B cell (primary cell): ENCODE measurements around the gene KLHL6. TPM values are rescaled to one million over a fixed set of nuclear protein-coding genes. Genes with fewer than 3 reads are reported as not detected.

Experiments used
- ATAC-seq: fragments of 200-7000 bp; cut with Tn5 transposase; one replicate; pipeline ENCODE4 v1.10.0; 2021; ENCODE audit warnings: low read depth, mild to moderate bottlenecking, moderate number of reproducible peaks, moderate library complexity
- CTCF ChIA-PET: fragments of 350-600 bp; sonication (Branson Sonifier 250); formaldehyde crosslinking; loops from one replicate; lab custom pipeline; 2021; ENCODE audit warnings: antibody characterized with exemption, inconsistent platforms; lab: Charles Lee
- POLR2A ChIA-PET: fragments of 350-600 bp; sonication (Branson Sonifier 250); formaldehyde crosslinking; loops from one replicate; lab custom pipeline; 2021; ENCODE audit warnings: antibody characterized with exemption; lab: Charles Lee
- DNase-seq: peaks from one replicate; pipeline ENCODE4 v3.0.0; 2013
- H2AFZ ChIP-seq: 2 replicates; pipeline ENCODE4 v1.6.1; 2012; ENCODE audit warnings: mild to moderate bottlenecking, low read depth, low read length; ENCODE audit not compliant: insufficient read depth, poor library complexity, severe bottlenecking
- H3K27ac ChIP-seq, 2 donors: 1 replicate in 1 of 2; 2 replicates in 1 of 2; pipeline ENCODE4 v1.5.1; 2012 to 2013; ENCODE audit warnings: low read length in 2 of 2, mild to moderate bottlenecking in 2 of 2, moderate library complexity in 1 of 2
- H3K27me3 ChIP-seq, 4 experiments: fragments of 200-600 bp in 1 of 4; sonication (generic) in 1 of 4; replicated peaks in 1 of 4; 1 replicate in 2 of 4; 2 replicates in 2 of 4; pipeline versions ENCODE4 v1.6.1 to v1.7.0; 2013 to 2016; ENCODE audit warnings: low read length in 3 of 4, mild to moderate bottlenecking in 2 of 4, mixed read lengths in 1 of 4, moderate library complexity in 1 of 4; ENCODE audit not compliant: insufficient read depth in 4 of 4, control insufficient read depth in 3 of 4; ENCODE audit errors: control extremely low read depth in 1 of 4
- H3K36me3 ChIP-seq, 2 experiments: replicated peaks in 1 of 2; 1 replicate in 1 of 2; 2 replicates in 1 of 2; pipeline versions ENCODE4 v1.6.1 to v1.7.1; 2013; ENCODE audit warnings: low read length in 1 of 2; ENCODE audit not compliant: insufficient read depth in 2 of 2, control insufficient read depth in 1 of 2; ENCODE audit errors: control extremely low read depth in 1 of 2, extremely low read depth in 1 of 2
- H3K4me1 ChIP-seq, 2 donors: fragments of 200-600 bp in 1 of 2; sonication (generic) in 1 of 2; 1 replicate in 1 of 2; 2 replicates in 1 of 2; pipeline versions ENCODE4 v1.5.1 to v1.6.1; 2013 to 2017; ENCODE audit warnings: low read length in 2 of 2; ENCODE audit not compliant: control insufficient read depth in 2 of 2, insufficient read depth in 2 of 2
- H3K4me2 ChIP-seq: replicated peaks from 2 replicates; pipeline ENCODE3; 2012; ENCODE audit warnings: mild to moderate bottlenecking, low read depth, low read length; ENCODE audit not compliant: poor library complexity, severe bottlenecking
- H3K4me3 ChIP-seq, 5 experiments: fragments of 200-600 bp in 1 of 5; sonication (generic) in 1 of 5; 1 replicate in 3 of 5; 2 replicates in 2 of 5; pipeline versions ENCODE4 v1.5.1 to v1.7.0; 2011 to 2016; ENCODE audit warnings: low read length in 4 of 5, mild to moderate bottlenecking in 4 of 5, low read depth in 2 of 5, control low read depth in 1 of 5, moderate library complexity in 1 of 5; ENCODE audit not compliant: insufficient read depth in 1 of 5; ENCODE audit errors: control extremely low read depth in 1 of 5, extremely low read depth in 1 of 5
- H3K79me2 ChIP-seq: fragments of 200-600 bp; sonication (generic); one replicate; pipeline ENCODE4 v1.6.0; 2016; ENCODE audit warnings: low read length; ENCODE audit not compliant: control insufficient read depth, insufficient read depth
- H3K9ac ChIP-seq: fragments of 200-600 bp; sonication (generic); 2 replicates; pipeline ENCODE4 v1.6.1; 2017; ENCODE audit warnings: mild to moderate bottlenecking, low read length, moderate library complexity
- H3K9me3 ChIP-seq, 3 donors: one replicate each; pipeline versions ENCODE4 v1.6.1 to v1.7.1; 2013; ENCODE audit warnings: low read length in 2 of 3; ENCODE audit not compliant: control insufficient read depth in 2 of 3, insufficient read depth in 1 of 3; ENCODE audit errors: control extremely low read depth in 1 of 3
- H4K20me1 ChIP-seq: 2 replicates; pipeline ENCODE4 v1.6.0; 2012; ENCODE audit warnings: mild to moderate bottlenecking, low read length; ENCODE audit not compliant: insufficient read depth, control insufficient read depth, poor library complexity, severe bottlenecking
- H3K27ac Mint-ChIP-seq: one replicate; pipeline ENCODE4 v1.8.0; 2021; ENCODE audit warnings: mixed read lengths
- H3K27me3 Mint-ChIP-seq: one replicate; pipeline ENCODE4 v1.8.0; 2021; ENCODE audit warnings: mixed read lengths
- H3K4me1 Mint-ChIP-seq: one replicate; pipeline ENCODE4 v1.8.0; 2021; ENCODE audit warnings: mixed read lengths
- H3K4me3 Mint-ChIP-seq: one replicate; pipeline ENCODE4 v1.8.0; 2021; ENCODE audit warnings: mixed read lengths
- H3K9me3 Mint-ChIP-seq: one replicate; pipeline ENCODE4 v1.8.0; 2022; ENCODE audit warnings: mixed read lengths; ENCODE audit not compliant: insufficient read depth
- EZH2 ChIP-seq: IDR thresholded peaks from 2 replicates; pipeline ENCODE4 v1.6.1; 2012; ENCODE audit warnings: borderline replicate concordance, low read depth, mild to moderate bottlenecking, moderate library complexity, low read length; ENCODE audit not compliant: insufficient read depth, poor library complexity, severe bottlenecking
- WGBS: methylation state at CpG from one replicate; pipeline ENCODE4 v1.1.5; 2013; ENCODE audit warnings: missing lambda C conversion rate; ENCODE audit not compliant: insufficient coverage; 5-methylcytosine and 5-hydroxymethylcytosine counted together
- intact Hi-C: fragments of 100-400 bp; cut with micrococcal nuclease; formaldehyde crosslinking; loops from one replicate; pipeline ENCODE4 v1.10.0; 2022
- polyA plus RNA-seq: library from polyadenylated mRNA; depleted of rRNA; stranded (reverse); fragments of >200 nt; gene quantifications from 2 replicates; pipeline ENCODE4 v1.2.3, GENCODE V29; 2012
- total RNA-seq, 2 donors: library from RNA; stranded (reverse); fragments of 120-200 nt in 1 of 2; gene quantifications; 1 replicate in 1 of 2; 2 replicates in 1 of 2; pipeline versions ENCODE4 v1.2.3 to v1.2.4, GENCODE V29; 2013 to 2022
- TF ChIP-seq, protein P1 (sequence below): fragments of 200-600 bp; IDR thresholded peaks from one replicate; pipeline ENCODE4 v1.8.0; 2022; ENCODE audit warnings: antibody characterized with exemption, mild to moderate bottlenecking

The KLHL6 gene
- total and polyA plus RNA-seq, 2 donors (not counting 1 experiment from before 2014, with no cell fraction given): 29.6 to 69.7 TPM

DNA sequence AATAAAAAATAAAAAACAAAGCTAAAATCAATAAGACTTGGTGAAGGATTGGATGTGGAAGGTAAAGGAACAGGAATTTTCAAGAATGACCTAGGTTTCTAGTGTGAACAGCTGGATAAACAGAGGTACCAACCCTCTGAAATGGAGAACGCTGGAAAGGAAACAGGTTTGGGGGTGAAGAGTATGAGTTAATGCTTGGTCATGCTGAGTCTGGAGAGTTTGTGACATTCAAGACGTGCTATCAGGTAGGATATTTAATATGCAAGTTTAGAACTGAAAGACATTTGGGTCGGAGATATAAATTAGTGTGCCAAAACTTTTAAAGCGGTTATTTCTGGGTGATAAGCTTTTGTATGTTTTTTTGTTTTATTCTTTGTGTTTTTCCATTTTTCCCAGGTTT, 11.4 kb upstream of the KLHL6 start:
- H3K27ac ChIP-seq: no peak overlapping the region
- Mint-ChIP-seq H3K9me3 (no peaks in the 10 kb centered on the region), H3K4me3 (no peak overlapping the region), H3K4me1 (peaks cover 19% of the 10 kb centered on the region), H3K27ac (no peak overlapping the region), H3K27me3 (peaks cover 9% of the 10 kb centered on the region)
- ChIA-PET POLR2A (interaction anchor here (0.6 kb wide), 1 partner anchor 16 kb away, joined by 5 read pairs; no protein-coding TSS in a partner anchor), CTCF (interaction anchor here (0.5 to 1.6 kb wide), 2 partner anchors 15 to 47 kb away, joined by 3 read pairs; no protein-coding TSS in a partner anchor)
- no peak overlapping the region for H2AFZ ChIP-seq
- no peak for TF ChIP-seq EZH2
- TF ChIP-seq, protein P1, sequence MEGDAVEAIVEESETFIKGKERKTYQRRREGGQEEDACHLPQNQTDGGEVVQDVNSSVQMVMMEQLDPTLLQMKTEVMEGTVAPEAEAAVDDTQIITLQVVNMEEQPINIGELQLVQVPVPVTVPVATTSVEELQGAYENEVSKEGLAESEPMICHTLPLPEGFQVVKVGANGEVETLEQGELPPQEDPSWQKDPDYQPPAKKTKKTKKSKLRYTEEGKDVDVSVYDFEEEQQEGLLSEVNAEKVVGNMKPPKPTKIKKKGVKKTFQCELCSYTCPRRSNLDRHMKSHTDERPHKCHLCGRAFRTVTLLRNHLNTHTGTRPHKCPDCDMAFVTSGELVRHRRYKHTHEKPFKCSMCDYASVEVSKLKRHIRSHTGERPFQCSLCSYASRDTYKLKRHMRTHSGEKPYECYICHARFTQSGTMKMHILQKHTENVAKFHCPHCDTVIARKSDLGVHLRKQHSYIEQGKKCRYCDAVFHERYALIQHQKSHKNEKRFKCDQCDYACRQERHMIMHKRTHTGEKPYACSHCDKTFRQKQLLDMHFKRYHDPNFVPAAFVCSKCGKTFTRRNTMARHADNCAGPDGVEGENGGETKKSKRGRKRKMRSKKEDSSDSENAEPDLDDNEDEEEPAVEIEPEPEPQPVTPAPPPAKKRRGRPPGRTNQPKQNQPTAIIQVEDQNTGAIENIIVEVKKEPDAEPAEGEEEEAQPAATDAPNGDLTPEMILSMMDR: no peak
- no peaks in the 10 kb centered on the region for H4K20me1 ChIP-seq
- no peaks in the 10 kb centered on the region for H3K36me3 ChIP-seq
- WGBS: 73% methylated on average over 4 of the region's 4 CpGs
- DNase-seq (no peak), ATAC-seq (no peak)
- no peaks in the 10 kb centered on the region for H3K79me2 ChIP-seq
- intact Hi-C loops: no loop called here
- no peaks in the 10 kb centered on the region for H3K27me3 ChIP-seq
- H3K9me3 ChIP-seq: peaks cover 0 to 3% (median 0%) of the 10 kb centered on the region in 3 donors
- H3K9ac ChIP-seq: no peak overlapping the region
- H3K4me1 ChIP-seq: peaks cover 4% of the 10 kb centered on the region in 2 donors
- no peak overlapping the region for H3K4me2 ChIP-seq
- H3K4me3 ChIP-seq: no peak overlapping the region

DNA sequence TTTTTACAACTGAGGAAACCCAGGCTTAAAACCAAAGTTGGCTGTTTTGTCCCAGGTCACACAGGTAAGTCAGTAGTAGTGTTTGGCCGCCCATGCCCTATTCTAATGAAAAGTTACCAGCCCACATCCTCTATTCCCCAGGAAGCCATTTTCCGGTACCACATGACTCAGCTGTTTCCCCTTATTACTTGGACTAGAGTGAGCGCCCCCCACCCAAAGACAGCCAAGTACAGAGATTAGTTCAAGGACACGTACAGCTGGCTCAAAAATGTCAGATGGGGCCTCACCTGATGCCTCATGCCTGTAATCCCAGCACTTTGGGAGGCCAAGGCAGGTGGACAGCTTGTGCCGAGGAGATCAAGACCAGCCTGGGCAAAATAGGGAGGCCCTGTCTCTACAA, 8.5 kb upstream of the KLHL6 start:
- H3K79me2 ChIP-seq: no peaks in the 10 kb centered on the region
- H3K9ac ChIP-seq: no peak overlapping the region
- H3K4me3 ChIP-seq: no peak overlapping the region
- WGBS: 19% methylated on average over 5 of the region's 5 CpGs
- peaks cover under 1% of the 10 kb centered on the region for H3K27me3 Mint-ChIP-seq
- no peak overlapping the region for H3K4me3 Mint-ChIP-seq
- H3K27ac Mint-ChIP-seq: no peak overlapping the region
- no peaks in the 10 kb centered on the region for H3K9me3 Mint-ChIP-seq
- no peak overlapping the region for H2AFZ ChIP-seq
- ATAC-seq (no peak), DNase-seq (no peak)
- ChIA-PET POLR2A (no interaction called here), CTCF (interaction anchor here (1.4 kb wide), 1 partner anchor 15 kb away, joined by 3 read pairs; no protein-coding TSS in a partner anchor)
- H4K20me1 ChIP-seq: no peaks in the 10 kb centered on the region
- H3K27ac ChIP-seq: no peak overlapping the region
- TF ChIP-seq EZH2: no peak
- TF ChIP-seq, protein P1: no peak
- H3K4me1 ChIP-seq: peaks cover 4% of the 10 kb centered on the region in 2 donors
- no peaks in the 10 kb centered on the region for H3K27me3 ChIP-seq
- no peak overlapping the region for H3K4me2 ChIP-seq
- intact Hi-C loops: no loop called here
- peaks cover 0 to 3% (median 0%) of the 10 kb centered on the region in 3 donors for H3K9me3 ChIP-seq
- H3K36me3 ChIP-seq: no peaks in the 10 kb centered on the region
- peaks cover 8% of the 10 kb centered on the region for H3K4me1 Mint-ChIP-seq
